Ishikawa (cell line): ENCODE data around the gene SCAPER.

Experiments
- CEBPB ChIP-seq: IDR thresholded peaks from 2 replicates; pipeline ENCODE4 v1.6.1; 2012
- CREB1 ChIP-seq: IDR thresholded peaks from 2 replicates; pipeline ENCODE4 v1.6.1; 2012; ENCODE audit warnings: low read depth
- EGR1 ChIP-seq: IDR thresholded peaks from 2 replicates; pipeline ENCODE4 v1.6.1; 2012
- EP300 ChIP-seq: IDR thresholded peaks from 2 replicates; pipeline ENCODE4 v1.6.1; 2012; ENCODE audit warnings: borderline replicate concordance
- FOXM1 ChIP-seq: IDR thresholded peaks from 2 replicates; pipeline ENCODE4 v1.6.1; 2012; ENCODE audit warnings: low read depth, borderline replicate concordance
- MAX ChIP-seq: IDR thresholded peaks from 2 replicates; pipeline ENCODE4 v1.6.1; 2012
- NFIC ChIP-seq: IDR thresholded peaks from 2 replicates; pipeline ENCODE4 v1.6.1; 2012
- RAD21 ChIP-seq: IDR thresholded peaks from 2 replicates; pipeline ENCODE4 v1.6.1; 2012; ENCODE audit warnings: low read depth
- REST ChIP-seq: IDR thresholded peaks from 2 replicates; pipeline ENCODE4 v1.6.1; 2012; ENCODE audit warnings: low read depth, mild to moderate bottlenecking
- TAF1 ChIP-seq: IDR thresholded peaks from 2 replicates; pipeline ENCODE4 v1.6.1; 2012; ENCODE audit warnings: low read depth, mild to moderate bottlenecking
- TCF12 ChIP-seq: IDR thresholded peaks from 2 replicates; pipeline ENCODE4 v1.6.1; 2012; ENCODE audit warnings: low read depth
- TEAD4 ChIP-seq: IDR thresholded peaks from 2 replicates; pipeline ENCODE4 v1.6.1; 2012
- YY1 ChIP-seq: IDR thresholded peaks from 2 replicates; pipeline ENCODE4 v1.6.1; 2012; ENCODE audit warnings: low read depth
- ZBTB7A ChIP-seq: IDR thresholded peaks from 2 replicates; pipeline ENCODE4 v1.6.1; 2012; ENCODE audit warnings: low read depth
- TF ChIP-seq, protein P1 (sequence below): IDR thresholded peaks from 2 replicates; pipeline ENCODE4 v1.6.1; 2012

Gene SCAPER

DNA sequence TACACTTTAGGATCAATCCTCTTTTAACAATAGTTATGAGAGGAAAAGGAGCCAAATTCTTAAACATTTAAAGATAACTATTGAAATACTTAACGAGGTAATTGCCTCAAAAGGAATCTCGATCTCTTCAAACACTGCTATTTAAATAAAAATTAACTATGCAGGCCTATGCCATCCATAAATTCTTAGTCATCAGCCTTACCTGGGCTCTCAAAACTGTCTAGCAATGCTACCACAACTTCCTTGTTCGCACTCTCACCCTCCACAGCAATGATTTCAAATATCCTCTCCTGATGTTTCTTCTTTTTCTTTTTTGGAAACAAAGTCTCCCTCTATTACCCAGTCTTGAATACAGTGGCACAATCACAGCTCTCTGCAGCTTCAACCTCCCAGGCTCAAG, 606.2 kb downstream of the SCAPER start:
- TF ChIP-seq, protein P1, sequence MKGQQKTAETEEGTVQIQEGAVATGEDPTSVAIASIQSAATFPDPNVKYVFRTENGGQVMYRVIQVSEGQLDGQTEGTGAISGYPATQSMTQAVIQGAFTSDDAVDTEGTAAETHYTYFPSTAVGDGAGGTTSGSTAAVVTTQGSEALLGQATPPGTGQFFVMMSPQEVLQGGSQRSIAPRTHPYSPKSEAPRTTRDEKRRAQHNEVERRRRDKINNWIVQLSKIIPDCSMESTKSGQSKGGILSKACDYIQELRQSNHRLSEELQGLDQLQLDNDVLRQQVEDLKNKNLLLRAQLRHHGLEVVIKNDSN = no peak
- TF ChIP-seq FOXM1 (no peak), EGR1 (no peak), NFIC (no peak), CEBPB (no peak), ZBTB7A (no peak), REST (no peak), TCF12 (no peak), CREB1 (no peak), EP300 (no peak), TAF1 (no peak), RAD21 (no peak), YY1 (no peak), MAX (no peak), TEAD4 (no peak)
